GM12878 (cell line): ENCODE measurements around the gene DCAF5. TPM values are rescaled to one million over a fixed set of nuclear protein-coding genes. Genes with fewer than 3 reads are reported as not detected.

Experiments used
- ATAC-seq: fragments of 200-7000 bp; cut with Tn5 transposase; 3 replicates; pipeline ENCODE4 v1.9.1; 2020; ENCODE audit warnings: mild to moderate bottlenecking, moderate library complexity
- BruUV-seq: library from RNA; stranded (reverse); fragments of 400-500 nt; replicated peaks from 2 replicates; lab custom pipeline; 2021; lab: Mats Ljungman, UMichigan
- CTCF ChIA-PET: fragments of 300-600 bp; sonication (Branson Sonifier 250); formaldehyde crosslinking; extraction: SDS; loops from one replicate; lab custom pipeline; 2021; ENCODE audit warnings: inconsistent platforms; lab: Yijun Ruan, JAX
- POLR2A ChIA-PET: fragments of 350-600 bp; formaldehyde crosslinking; extraction: SDS; loops from one replicate; lab custom pipeline; 2021; ENCODE audit warnings: inconsistent platforms; lab: Charles Lee
- RAD21 ChIA-PET: fragments of 300-600 bp; sonication (Branson Sonifier 250); formaldehyde crosslinking; loops from one replicate; lab custom pipeline; 2023; ENCODE audit warnings: antibody characterized with exemption; ENCODE audit not compliant: unreplicated experiment; lab: Charles Lee
- SMC1A ChIA-PET: fragments of 300-600 bp; sonication (Branson Sonifier 250); formaldehyde crosslinking; loops from one replicate; lab custom pipeline; 2023; ENCODE audit not compliant: unreplicated experiment, uncharacterized antibody; lab: Charles Lee
- DNase-seq: peaks from one replicate; pipeline ENCODE4 v3.0.0-alpha.2; 2011; ENCODE audit warnings: low read depth, low spot score
- FAIRE-seq: peaks from 3 replicates; lab custom pipeline; 2011; peaks lifted over from hg19 to GRCh38; lab: Jason Lieb, UNC
- H2AFZ ChIP-seq: 2 replicates; pipeline ENCODE4 v1.6.0; 2011; ENCODE audit warnings: low read depth, low read length, control low read depth; ENCODE audit not compliant: control insufficient read depth
- H3K27ac ChIP-seq: 2 replicates; pipeline ENCODE4 v1.5.1; 2011; ENCODE audit warnings: control low read depth; ENCODE audit not compliant: control insufficient read depth, insufficient read depth
- H3K27me3 ChIP-seq, 2 experiments: replicated peaks in 1 of 2; 2 replicates each; pipeline versions ENCODE4 v1.6.0 to v1.6.1; 2011; ENCODE audit warnings: low read length in 1 of 2; ENCODE audit not compliant: control insufficient read depth in 2 of 2, insufficient read depth in 2 of 2
- H3K36me3 ChIP-seq, 2 experiments: 2 replicates each; pipeline ENCODE4 v1.5.1; 2011; ENCODE audit warnings: low read length in 1 of 2; ENCODE audit not compliant: control insufficient read depth in 2 of 2, insufficient read depth in 2 of 2
- H3K4me1 ChIP-seq: 2 replicates; pipeline ENCODE4 v1.6.1; 2011; ENCODE audit warnings: mild to moderate bottlenecking, low read length, moderate library complexity, mixed read lengths; ENCODE audit not compliant: control insufficient read depth, insufficient read depth
- H3K4me2 ChIP-seq: 2 replicates; pipeline ENCODE4 v1.6.0; 2011; ENCODE audit warnings: control low read depth; ENCODE audit not compliant: control insufficient read depth, insufficient read depth
- H3K4me3 ChIP-seq: fragments of 200-600 bp; sonication (generic); 2 replicates; pipeline ENCODE4 v1.5.1; 2016
- H3K79me2 ChIP-seq: 2 replicates; pipeline ENCODE4 v1.6.0; 2011; ENCODE audit warnings: low read length; ENCODE audit not compliant: control insufficient read depth, insufficient read depth
- H3K9ac ChIP-seq: 2 replicates; pipeline ENCODE4 v1.8.0; 2011; ENCODE audit warnings: low read length, control low read depth, mixed read lengths; ENCODE audit not compliant: control insufficient read depth, insufficient read depth
- H3K9me3 ChIP-seq: replicated peaks from 3 replicates; pipeline ENCODE4 v1.5.1; 2011; ENCODE audit warnings: mild to moderate bottlenecking, low read length; ENCODE audit not compliant: control insufficient read depth, insufficient read depth
- H4K20me1 ChIP-seq: 2 replicates; pipeline ENCODE4 v1.6.0; 2011; ENCODE audit not compliant: control insufficient read depth, insufficient read depth
- BCL11A ChIP-seq: IDR thresholded peaks from 2 replicates; pipeline ENCODE4 v1.6.1; 2011; ENCODE audit warnings: low read depth, low read length
- KAT2A ChIP-seq: conservative IDR thresholded peaks from 2 replicates; pipeline ENCODE4 v1.6.1; 2011; ENCODE audit warnings: low read depth, low read length; ENCODE audit not compliant: control insufficient read depth
- MEF2A ChIP-seq: IDR thresholded peaks from 2 replicates; pipeline ENCODE4 v1.6.1; 2011; ENCODE audit warnings: low read depth, mild to moderate bottlenecking, low read length, moderate library complexity; ENCODE audit not compliant: insufficient read depth
- MYC ChIP-seq: IDR thresholded peaks from 2 replicates; pipeline ENCODE4 v1.6.1; 2011; ENCODE audit warnings: mild to moderate bottlenecking, low read length, moderate library complexity, inconsistent platforms; ENCODE audit not compliant: insufficient read depth, insufficient replicate concordance, insufficient read length, severe bottlenecking
- NFIC ChIP-seq: IDR thresholded peaks from 2 replicates; pipeline ENCODE4 v1.6.1; 2012; ENCODE audit warnings: low read depth, mild to moderate bottlenecking, inconsistent platforms, low read length, moderate library complexity
- NR2C1 ChIP-seq: fragments of 450-650 bp; IDR thresholded peaks from 2 replicates; pipeline ENCODE4 v1.6.1; 2017; ENCODE audit warnings: antibody characterized with exemption, mild to moderate bottlenecking, moderate library complexity
- SKIL ChIP-seq: fragments of 450-650 bp; IDR thresholded peaks from 2 replicates; pipeline ENCODE4 v1.6.1; 2017; ENCODE audit warnings: mild to moderate bottlenecking, low read depth, inconsistent platforms; ENCODE audit not compliant: poor library complexity, severe bottlenecking
- TBL1XR1 ChIP-seq: IDR thresholded peaks from 2 replicates; pipeline ENCODE4 v1.6.1; 2012; ENCODE audit warnings: low read depth, low read length, improper control_type of control experiment
- TCF7 ChIP-seq: IDR thresholded peaks from 2 replicates; pipeline ENCODE4 v1.6.1; 2014; ENCODE audit warnings: antibody characterized with exemption, borderline replicate concordance
- WGBS: methylation state at CpG from one replicate; pipeline ENCODE4 v1.1.6; 2016; ENCODE audit warnings: low lambda C conversion rate; ENCODE audit not compliant: insufficient replicate concordance, insufficient coverage; ENCODE audit errors: missing lambda C conversion rate; 5-methylcytosine and 5-hydroxymethylcytosine counted together
- in situ Hi-C: fragments of 300-500 bp; cut with MboI; formaldehyde crosslinking; loops from 9 replicates; pipeline ENCODE4 v1.14.3; 2018; ENCODE audit warnings: mixed read lengths
- intact Hi-C: fragments of 100-400 bp; cut with micrococcal nuclease; formaldehyde crosslinking; loops from one replicate; pipeline ENCODE4 v1.14.2; 2022; ENCODE audit not compliant: unreplicated experiment
- polyA plus RNA-seq, 11 experiments: library from polyadenylated mRNA; depleted of rRNA in 4 of 11; unstranded in 6 of 11; stranded (reverse) in 5 of 11; fragments of >200 nt; fragmentation: Nextera tagmentation in 4 of 11; fragmentation: Illumina TruSeq in 1 of 11; extraction: Ambion mirVana in 4 of 11; extraction: Trizol in 1 of 11; gene quantifications; 1 replicate in 1 of 11; 2 replicates in 10 of 11; pipeline versions ENCODE4 v1.2.1 to v1.2.3, GENCODE V29; 2011 to 2016; ENCODE audit warnings: inconsistent platforms in 2 of 11, missing spikeins in 2 of 11, low read depth in 1 of 11
- total RNA-seq, 4 experiments: library from RNA; depleted of rRNA in 3 of 4; stranded (reverse); fragments of >200 nt in 3 of 4; fragmentation: Illumina TruSeq in 1 of 4; extraction: Trizol in 1 of 4; gene quantifications; 2 replicates each; pipeline versions ENCODE4 v1.2.1 to v1.2.3, GENCODE V29; 2013 to 2021
- TF ChIP-seq, protein P1 (sequence below): IDR thresholded peaks from 2 replicates; pipeline ENCODE4 v1.6.1; 2012; ENCODE audit warnings: low read depth, low read length, improper control_type of control experiment

Gene DCAF5
- total and polyA plus RNA-seq, 10 of the 15 experiments (the other 5 are each of a cell fraction or from before 2014, with no cell fraction given): 6.8 to 38.1 (median 19.1) TPM

DNA sequence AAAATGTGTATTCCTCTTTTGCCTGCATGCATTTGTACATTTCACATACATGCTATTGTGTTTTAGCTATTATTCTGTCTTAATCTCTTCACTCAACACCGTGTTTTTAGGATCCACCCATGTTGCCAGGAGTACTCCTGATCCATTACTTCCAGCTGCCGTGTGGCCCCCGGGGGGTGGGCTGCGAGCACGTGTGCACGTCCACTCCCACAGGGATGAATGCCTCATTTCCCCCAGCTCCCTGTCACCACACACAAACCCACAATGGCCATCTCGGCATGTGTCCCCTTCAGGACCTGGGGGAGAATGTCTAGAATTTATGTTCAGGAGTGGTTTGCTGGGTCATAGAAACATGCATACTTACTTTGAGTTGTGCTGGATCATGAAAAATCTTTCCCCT lies 111.1 kb downstream of the DCAF5 start (continued):
- no peak for TF ChIP-seq NFIC

GRCh38 chr14:69040353-69040752 lies 112.6 kb downstream of the DCAF5 start:
- H3K27me3 ChIP-seq: peaks cover 1 to 7% of the 10 kb centered on the region in 2 experiments; a peak in 3 of 4 replicates
- H3K36me3 ChIP-seq: no peaks in the 10 kb centered on the region
- DNase-seq (no peak), FAIRE-seq (no peak), ATAC-seq (no peak)
- CTCF ChIA-PET: interaction anchor here (0.8 kb wide), 1 partner anchor 126 kb away, joined by 3 read pairs; no protein-coding TSS in a partner anchor
- intact Hi-C loops: no loop called here
- no peak overlapping the region for H3K27ac ChIP-seq
- H3K4me2 ChIP-seq: no peak overlapping the region
- no peaks in the 10 kb centered on the region for H3K79me2 ChIP-seq
- H3K4me1 ChIP-seq: no peaks in the 10 kb centered on the region
- POLR2A ChIA-PET: no interaction called here
- no peak overlapping the region for H3K9ac ChIP-seq
- RAD21 ChIA-PET: no interaction called here
- no peak for TF ChIP-seq TCF7
- TF ChIP-seq SKIL: no peak
- TF ChIP-seq TBL1XR1: no peak
- no peak for TF ChIP-seq KAT2A
- TF ChIP-seq MEF2A: no peak
- no peak for TF ChIP-seq BCL11A
- TF ChIP-seq NR2C1: no peak
- TF ChIP-seq, protein P1, sequence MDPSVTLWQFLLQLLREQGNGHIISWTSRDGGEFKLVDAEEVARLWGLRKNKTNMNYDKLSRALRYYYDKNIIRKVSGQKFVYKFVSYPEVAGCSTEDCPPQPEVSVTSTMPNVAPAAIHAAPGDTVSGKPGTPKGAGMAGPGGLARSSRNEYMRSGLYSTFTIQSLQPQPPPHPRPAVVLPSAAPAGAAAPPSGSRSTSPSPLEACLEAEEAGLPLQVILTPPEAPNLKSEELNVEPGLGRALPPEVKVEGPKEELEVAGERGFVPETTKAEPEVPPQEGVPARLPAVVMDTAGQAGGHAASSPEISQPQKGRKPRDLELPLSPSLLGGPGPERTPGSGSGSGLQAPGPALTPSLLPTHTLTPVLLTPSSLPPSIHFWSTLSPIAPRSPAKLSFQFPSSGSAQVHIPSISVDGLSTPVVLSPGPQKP: no peak
- TF ChIP-seq MYC: no peak
- TF ChIP-seq, all 136 proteins: peak for 0
- in situ Hi-C loops: no loop called here
- Histone ChIP-seq H2AFZ (no peak overlapping the region), H4K20me1 (no peaks in the 10 kb centered on the region), H3K4me3 (no peak overlapping the region), H3K9me3 (no peaks in the 10 kb centered on the region)
- BruUV-seq: no TSS peak
- SMC1A ChIA-PET: interaction anchor here (0.7 to 1.1 kb wide), 2 partner anchors 10 to 484 kb away, joined by 3 read pairs; no protein-coding TSS in a partner anchor
- 0% methylated on average over 2 of the region's 2 CpGs for WGBS
